Posterior cingulate gyrus (tissue), 11 donors: ENCODE results near the gene DCLK1.

Experiments used
- DNase-seq, 10 donors: peaks; one replicate each; pipeline versions ENCODE4 v3.0.0 to v3.0.0-alpha.2; 2020 to 2021; ENCODE audit warnings: mixed read lengths in 3 of 10
- intact Hi-C: fragments of 100-400 bp; cut with DNase I; formaldehyde crosslinking; loops from one replicate; pipeline ENCODE4 v1.15.1; 2023

DCLK1 gene

DNA sequence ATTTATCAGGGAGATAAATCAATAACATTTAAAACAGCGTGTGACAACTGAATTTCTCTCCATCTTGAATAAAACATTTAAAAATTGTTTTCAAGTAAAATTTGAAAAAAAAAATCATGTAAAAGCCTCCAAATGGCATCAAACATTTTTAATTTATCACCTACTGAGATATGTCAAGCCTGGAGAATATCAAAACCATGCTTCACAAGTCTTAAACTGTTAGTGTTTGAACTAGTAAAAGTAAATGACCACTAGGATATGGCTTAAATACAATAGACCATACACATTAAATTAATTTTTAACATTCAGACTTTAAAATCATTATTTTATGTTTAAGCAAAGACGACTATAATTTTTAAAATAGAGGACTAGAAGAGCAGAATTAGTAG, 281.9 kb downstream of the DCLK1 start:
- DNase-seq, result no peak
- intact Hi-C loops, result no loop called here

DNA sequence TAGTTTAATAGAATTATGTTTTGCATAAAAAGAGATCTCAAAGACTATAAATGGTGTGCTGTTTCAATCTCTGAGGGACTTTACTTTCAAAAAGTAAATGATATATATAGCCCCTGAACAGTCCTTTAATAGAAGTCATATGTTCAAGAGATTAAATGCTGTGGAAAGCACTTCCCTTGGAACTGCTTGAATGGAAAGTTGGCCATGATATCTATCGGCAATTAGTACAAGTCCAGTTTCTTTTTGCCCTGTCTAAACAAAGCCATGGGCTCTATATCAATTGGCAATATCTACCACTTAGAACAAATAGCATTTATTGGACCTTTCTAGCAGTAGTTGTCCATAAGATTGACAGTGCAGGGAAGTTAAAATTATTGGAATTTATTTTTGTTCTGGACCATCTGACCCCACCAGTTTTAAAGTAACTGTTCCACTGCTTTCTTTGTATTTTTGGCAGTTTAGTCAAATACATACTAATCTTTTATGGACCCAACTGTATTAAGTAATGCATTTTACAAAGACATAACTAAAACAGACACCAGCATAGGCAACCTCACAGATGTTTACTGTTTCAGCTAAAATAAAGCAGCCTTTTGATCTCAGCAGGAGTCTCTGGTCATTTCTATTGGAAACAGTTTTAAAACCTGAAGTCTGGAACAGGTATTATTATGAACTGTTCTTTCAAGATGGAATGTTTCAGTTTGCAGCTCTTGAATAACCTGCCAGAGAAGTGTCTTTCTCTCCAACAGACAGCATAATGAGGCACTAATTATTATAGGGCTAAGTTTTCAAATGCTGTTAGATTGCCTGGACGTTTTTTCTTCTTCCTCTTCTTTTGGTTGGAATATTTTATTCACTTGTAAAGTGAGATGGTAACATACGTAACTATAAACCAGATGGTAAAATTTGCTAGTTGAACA, 282.6 kb downstream of the DCLK1 start:
- DNase-seq, result no peak
- intact Hi-C loops, result no loop called here

DNA sequence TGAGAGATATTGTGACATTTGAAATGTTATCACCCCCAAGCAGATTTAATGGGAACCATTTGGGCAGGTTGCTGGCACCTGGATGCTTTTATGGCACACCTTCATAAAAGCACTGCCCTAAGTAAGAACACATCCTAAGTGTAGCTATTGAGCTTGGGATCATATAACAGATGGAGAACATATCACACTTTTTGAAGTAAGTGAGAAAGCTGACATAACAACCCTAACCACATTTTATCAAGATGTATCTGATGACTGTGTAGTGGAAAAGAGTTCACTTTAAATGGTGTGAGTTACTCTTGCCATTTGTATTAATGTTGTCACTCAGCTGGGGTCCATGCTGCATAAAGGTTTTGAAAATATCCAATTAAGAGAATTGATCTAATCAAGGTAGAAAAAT, 287.9 kb downstream of the DCLK1 start:
- no peak for DNase-seq
- intact Hi-C loops, result loop anchor here (5.0 kb wide), 2 partner anchors 39 to 109 kb away; no protein-coding TSS in a partner anchor

DNA sequence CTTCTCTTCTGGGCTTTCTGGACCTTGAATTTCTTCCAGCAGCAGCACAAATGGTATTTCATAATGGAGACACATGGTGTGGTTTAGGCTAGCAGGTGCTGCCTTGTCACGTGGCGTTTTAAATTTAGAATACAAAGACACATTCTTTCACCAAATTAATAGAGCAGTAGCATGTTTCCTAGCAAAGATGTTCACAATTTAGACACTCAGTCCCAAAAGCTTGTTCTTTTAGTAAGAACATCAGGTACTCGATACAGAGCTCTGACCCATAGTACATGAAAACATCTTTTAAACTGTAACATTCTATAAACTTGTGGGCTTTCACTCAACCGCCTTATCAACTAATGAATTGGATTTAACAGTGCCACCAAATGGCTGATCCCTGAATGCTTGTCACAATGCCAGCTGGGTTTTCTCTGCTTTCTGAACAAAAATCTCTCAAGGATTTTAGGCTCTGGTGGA, 290.1 kb downstream of the DCLK1 start:
- intact Hi-C loops, result loop anchor here (5.0 kb wide), 2 partner anchors 41 to 111 kb away; no protein-coding TSS in a partner anchor
- peak in 2 of 10 donors; percentile 37 to 47 for DNase-seq

DNA sequence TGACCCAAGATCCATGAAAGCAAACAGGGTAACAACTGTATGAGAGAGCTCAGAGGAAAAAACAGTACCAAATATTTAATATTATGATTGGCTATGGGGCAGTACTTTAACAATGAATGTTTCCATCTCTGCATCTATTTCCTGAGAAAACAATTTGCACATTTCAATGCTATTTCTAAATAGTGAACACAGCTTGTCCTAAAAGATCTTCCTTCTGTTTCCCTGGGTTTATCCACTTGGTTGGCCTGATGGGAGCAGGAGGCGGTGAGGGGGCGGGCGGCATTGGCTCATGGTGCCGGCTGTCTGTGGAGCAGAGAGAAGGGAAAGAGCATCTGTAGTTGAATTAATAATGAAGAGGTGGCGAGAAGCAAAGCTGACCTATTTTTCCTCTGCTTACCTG, 291.4 kb downstream of the DCLK1 start:
- intact Hi-C loops, result loop anchor here (5.0 kb wide), 2 partner anchors 42 to 112 kb away; no protein-coding TSS in a partner anchor
- DNase-seq, result peak in 9 of 10 donors; percentile 39 to 93 (median 70)

DNA sequence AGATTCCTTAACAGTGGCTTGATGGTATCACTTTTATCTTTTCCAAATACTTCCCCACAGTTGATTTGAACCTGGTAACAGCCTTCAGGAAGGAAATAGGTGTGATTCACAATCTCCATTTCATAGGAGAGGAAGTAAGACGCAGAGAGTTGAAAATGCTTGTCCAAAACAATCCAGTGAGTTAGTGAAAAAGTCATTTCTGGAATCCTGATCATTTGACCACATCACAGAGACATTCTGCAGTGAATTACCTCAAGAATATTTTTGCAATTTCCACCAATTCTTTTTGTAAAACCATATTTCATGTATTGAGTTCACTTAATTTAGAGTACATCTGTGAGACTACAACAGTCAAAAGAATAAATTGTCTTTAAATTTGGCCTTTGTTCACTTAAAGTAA, 292.8 kb downstream of the DCLK1 start:
- intact Hi-C loops, result no loop called here
- DNase-seq, result no peak

DNA sequence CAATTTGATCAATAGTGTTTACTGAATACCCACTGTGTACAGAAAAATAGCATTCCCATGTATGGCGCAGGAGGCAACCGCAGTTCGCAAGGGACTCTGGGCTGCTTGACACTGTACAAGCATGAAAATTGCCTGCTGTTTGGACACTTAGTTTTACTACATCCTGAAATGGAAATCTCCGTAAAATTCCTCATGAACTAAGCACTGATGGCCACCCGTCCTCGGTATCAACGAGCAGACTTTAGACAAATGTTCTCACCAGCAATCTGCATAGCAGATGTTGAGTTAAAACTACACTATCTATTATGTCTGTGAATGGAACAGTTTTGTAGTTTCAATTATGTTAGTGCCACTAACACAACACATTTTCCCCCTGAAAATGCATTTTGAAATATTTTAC, 294.7 kb downstream of the DCLK1 start:
- intact Hi-C loops, result no loop called here
- DNase-seq, result no peak

DNA sequence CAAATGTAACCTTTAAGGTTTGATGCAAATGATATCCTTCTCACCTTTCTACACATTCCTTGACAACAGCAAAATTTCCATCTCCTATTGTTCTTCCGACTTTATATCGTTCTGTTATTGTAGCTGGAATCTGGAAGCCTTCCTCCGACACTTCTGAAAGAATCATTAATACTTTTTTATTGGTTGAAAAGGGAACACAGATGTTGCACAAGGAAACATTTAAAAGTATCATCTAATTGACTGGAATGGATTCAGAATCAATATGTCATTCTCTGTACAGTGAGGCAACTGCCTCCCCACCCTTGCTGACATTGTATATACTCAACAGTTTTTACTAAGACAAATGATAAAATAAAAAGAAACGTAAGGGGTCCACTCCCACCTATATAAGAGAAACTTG, 295.2 kb downstream of the DCLK1 start:
- DNase-seq, result no peak
- intact Hi-C loops, result no loop called here

DNA sequence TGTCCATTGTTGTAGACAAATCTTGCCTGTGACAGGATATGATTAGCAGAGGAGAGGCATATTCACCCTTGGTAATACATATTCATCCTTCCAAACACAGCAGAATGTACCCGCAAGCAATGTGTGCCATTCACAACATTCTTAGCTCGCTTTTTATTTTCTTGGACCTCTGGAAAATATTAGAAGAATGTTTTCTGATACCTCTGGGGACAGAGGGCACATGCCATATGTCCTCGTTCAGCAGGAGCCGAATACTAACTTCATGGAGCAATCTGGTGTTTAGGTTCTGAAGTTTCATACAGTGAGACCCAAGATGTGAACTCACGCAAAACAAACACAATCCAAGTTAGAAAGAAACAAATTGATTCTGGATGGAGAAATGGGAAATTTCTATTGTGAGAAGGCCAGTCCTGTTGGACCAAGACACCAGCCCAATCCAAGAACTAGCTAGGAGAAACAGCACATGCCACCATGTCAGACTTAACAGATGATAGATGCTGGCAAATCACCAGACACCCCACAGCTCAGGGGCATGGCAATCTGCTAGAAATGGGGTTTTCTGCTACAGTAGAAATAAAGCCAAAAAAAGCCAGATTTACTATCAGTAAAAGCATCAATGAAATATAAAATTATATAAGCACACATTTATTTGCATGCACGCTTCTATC, 297.4 kb downstream of the DCLK1 start:
- no peak for DNase-seq
- intact Hi-C loops, result no loop called here

DNA sequence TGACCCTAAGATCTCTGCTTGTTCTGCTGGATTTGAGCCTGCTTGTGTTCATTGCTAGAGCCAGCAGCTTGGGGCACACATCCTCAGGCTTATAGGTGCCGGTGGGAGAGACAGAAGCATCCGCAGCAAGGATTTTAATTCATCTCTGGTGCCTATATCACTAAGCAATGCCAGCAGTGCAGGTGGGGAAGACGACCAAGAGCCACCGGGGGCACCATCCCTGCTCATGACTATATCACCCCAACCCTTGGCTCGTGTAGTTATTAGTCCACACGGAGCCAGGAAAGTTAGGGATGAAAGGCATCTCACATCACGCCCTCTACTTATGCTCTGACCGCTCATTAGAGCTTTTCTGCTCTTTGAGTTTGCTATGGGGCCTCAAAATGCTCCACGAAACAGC, 298.2 kb downstream of the DCLK1 start:
- intact Hi-C loops, result no loop called here

DNA sequence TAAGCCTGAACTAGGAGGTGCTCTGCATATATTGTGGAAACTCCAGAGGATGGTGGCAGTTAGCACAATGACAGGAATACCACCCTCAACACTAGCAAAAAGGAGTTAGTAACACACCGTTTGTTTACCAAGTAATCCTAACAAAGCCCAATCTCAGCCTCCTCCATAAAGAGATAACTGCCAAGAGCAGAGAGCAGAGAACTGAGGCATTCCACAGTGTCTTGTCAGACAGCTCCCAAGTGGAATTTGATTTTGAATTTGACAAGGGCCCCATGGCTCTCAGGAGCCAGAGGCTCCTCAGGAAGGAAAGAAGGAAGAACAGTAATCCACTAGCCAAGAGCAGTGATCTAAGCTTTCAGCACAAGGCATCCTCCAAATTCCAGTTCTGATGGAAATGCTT, 298.6 kb downstream of the DCLK1 start:
- DNase-seq, result no peak
- intact Hi-C loops, result no loop called here

More for the DNA sequence above, 298.2 kb downstream of the DCLK1 start:
- no peak for DNase-seq

DNA sequence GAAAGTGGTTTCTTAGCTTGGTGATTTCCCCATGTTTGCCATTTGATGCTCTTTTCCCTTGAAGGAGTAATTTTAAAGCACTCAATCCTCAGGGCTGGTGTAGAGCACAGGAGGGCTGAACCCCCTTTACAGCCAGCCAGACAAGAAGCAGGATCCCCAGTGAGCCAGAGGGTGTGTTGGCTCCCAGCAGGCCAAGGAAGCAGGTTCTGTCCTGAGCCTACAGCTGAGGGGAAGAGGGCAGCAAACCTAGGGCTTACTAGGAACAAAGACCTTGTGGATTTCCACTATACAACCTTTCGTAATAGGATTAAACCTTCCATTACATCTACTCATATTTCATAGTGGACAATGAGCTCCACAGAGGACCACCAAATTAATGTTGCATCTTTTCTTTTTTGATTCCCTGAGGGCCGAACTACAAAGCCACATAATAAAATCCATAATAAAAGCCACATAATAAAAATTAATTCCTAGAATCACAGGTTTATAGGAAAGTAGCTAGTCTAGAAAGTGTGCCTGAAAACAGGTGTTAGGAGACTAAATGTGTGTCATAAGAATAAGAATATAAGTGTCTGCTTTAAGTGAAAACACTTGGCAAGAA, 300.2 kb downstream of the DCLK1 start:
- no peak for DNase-seq
- intact Hi-C loops, result no loop called here

DNA sequence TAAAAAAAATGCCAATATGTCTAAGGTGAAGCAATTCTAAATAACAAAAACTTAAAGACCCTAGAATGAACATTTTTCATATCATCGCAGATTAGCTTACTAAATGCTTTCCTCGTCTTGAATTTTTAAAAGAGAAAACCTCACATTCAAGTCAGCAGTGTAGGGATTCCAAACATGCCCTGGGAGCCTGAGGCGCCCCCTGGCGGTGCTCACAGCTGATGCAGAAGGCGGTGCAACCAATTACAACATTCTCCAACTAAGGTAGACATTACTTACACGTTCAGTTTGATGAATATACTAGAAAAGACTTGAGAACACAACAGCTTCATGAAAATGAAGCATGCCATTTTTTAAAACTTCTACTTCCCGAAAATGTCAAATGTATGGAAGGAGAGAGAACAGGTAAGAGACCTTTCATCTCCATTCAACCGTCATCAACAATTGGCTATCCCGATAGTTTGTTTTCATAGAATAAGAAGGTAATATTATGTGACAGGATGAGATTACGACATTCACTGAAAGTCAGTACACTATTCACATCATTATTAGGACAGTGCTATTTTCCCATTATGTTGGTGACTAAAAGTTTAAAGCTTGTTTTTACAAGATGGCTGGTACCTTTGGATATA, 304.4 kb downstream of the DCLK1 start:
- intact Hi-C loops, result no loop called here
- DNase-seq, result no peak

DNA sequence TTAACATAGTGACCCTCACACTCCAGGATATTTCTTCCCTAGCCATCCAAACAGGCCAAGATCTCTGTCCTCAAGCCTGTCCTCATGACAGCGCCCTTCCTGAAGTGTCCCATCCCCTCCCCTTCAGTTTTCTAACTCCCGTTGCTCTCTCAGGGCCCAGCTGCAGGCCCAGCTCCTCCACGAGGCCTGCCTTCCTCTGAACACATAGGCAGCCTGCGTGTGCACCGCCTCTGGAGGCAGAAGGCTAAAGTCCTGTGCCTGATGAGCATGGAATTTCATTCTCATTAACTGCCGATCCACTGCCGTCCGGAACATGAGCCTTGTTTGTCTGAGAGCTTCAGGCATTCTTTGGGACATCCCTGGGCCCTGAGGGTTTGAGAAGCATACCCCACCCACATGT, 306.4 kb downstream of the DCLK1 start:
- intact Hi-C loops, result no loop called here

DNA sequence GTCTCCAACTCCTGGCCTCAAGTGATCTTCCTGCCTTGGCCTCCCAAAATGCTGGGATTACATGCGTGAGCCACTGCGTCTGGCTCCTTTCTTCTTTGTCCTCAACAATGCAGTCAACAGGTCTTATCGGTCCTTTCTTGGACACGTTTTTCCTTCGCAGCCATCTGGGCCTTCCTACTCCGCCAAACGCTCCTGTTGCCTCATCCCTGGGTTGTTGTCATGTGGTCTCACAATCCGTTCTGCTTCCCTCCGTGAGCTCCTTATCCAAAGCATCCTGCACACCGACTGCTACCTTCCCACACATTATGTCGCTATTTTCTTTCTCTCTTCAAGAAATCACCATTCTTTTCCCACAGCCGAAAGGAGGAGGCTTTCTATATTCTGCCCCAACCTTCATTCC, 306.8 kb downstream of the DCLK1 start:
- peak in 8 of 10 donors; percentile 22 to 91 (median 43) for DNase-seq
- intact Hi-C loops, result no loop called here

More for the DNA sequence above, 306.4 kb downstream of the DCLK1 start:
- DNase-seq, result no peak

DNA sequence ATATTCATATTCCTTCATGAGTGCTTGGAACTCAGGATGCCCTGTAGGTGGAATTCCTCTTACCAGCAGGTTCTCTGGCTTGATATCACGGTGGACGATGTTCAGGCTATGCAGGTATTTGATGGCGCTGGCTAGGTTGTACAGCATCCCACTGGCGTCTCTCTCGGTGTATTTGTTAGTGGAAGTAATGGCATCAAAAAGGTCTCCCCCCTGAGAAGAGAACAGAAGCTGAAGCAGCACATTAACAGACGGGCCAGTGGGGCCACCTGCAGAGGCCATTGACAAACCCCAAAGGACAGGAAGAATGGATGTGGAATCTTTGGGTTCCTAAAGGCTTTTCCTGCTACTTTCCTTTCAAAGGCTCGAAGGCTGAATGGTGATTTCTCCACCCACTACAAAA, 308.5 kb downstream of the DCLK1 start:
- intact Hi-C loops, result no loop called here
- DNase-seq, result no peak

DNA sequence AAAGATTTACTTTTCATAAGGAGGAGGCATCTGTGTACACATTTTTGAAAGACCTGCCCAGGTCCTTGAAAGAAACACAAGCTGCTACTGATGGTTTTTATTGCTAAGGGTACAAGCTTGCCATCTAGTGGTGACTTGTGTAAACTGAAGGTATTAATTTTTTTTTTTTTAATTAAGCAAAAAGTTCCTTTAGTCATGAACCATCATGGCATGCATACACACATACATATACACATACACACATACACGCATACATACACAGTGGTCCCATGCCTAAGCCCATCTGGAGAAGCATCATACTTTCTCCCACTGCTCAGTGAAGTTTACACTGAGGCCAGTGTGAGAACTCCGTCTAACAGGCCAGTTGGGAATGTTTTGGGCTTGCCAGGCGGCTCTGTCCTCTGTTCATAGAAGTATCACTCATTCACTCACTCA, 312.5 kb downstream of the DCLK1 start:
- intact Hi-C loops, result no loop called here
- DNase-seq, result no peak

DNA sequence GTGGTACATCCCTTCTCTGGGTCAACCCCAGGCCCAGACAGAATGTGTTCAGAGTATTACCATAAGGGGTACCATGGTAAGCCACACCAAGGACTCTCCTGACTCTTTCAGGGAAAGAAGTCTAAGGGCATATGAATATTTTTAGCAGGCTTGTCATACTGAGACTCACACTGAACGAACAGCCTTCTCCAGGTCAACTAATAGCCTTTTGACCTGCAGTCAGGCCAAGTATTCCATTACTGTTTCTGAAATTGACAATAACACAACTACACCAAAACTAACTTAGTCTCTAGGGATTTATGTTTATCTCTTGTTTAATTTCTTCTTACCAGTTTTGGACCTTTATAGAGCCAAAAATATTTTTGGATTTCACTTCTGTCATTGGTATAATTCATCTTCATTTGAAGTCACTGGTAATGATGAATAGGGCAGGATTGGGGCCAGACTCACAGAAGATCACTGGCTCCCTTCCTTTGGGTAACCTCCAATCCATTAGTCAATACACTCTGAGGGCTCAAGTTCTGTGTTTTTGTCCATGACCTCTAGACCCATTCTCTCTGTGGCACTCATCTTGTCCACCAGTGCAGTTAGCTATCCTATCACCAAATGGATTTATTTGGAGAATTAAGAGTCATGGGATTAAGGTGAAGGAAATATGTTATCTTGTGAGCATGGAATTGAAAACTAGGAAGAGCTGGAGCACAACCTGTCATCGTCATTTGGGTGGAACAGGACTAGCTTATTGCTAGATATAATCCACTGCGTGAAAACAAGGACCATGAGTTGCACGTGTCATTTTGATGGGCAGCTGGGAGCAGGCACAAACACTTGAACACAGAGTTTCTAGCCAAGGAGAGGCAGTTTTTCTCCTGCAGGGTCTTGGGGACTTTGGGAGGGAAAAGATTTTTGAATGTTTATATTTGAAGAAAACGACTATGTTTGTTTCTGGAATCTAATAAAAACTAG, 313.3 kb downstream of the DCLK1 start:
- intact Hi-C loops, result no loop called here
- no peak for DNase-seq

DNA sequence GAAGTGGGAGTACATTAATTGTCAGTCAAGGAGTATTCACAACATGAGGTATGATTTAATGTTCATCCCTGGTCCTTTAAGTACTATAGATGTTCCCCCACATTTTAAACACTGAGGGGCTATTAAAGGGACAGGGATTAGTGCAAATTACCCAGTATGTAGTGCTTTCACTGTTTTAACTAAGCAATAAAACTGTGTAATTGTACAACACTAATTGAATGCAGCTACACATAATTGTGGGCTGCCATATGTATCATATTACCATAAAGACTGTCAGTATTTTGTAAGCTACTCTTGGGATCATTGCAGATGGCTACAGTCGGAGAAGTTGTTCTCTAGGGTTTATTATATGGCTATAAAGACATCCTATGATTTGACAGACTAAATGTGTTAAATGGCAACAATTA, 316.6 kb downstream of the DCLK1 start:
- intact Hi-C loops, result no loop called here
- no peak for DNase-seq

DNA sequence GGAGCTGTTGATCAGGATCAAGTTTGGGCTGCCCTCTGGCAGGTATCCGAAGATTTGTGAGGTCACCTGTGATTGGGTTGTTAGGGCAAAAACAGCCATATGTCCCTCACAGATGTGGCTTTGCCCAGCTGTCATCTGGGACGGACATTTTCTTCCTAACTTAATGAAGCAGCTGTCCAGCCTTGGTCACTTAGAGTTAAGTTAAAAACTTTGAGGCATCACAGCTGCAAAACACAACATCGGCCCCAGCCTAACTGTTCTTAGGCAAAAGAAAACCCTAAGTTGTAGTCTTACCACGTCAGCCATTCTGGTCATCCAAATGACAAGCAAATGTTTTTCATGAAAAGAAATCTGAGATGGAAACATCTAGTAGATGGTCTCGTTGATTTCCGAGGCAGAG, 318.4 kb downstream of the DCLK1 start:
- intact Hi-C loops, result no loop called here
- DNase-seq, result no peak
